Suppressor macrophage treated with lipopolysaccharide for 4 hours (primary cell): ENCODE data around the gene ZNF813.
"Not testable (repeated sequence)": the region's sequence is repeated elsewhere in the genome, so short reads cannot be mapped to it uniquely, and the experiment has no call there.

ENCODE experiments used
- DNase-seq: peaks from one replicate; pipeline ENCODE4 v3.0.0-alpha.2; 2020

ZNF813 gene

GRCh38 chr19:53467485-53468262 is at the start of gene ZNF813:
Gene ZNF813 (plus strand): TSS chr19:53467733. CDS start chr19:53483823, 16,090 bp downstream.
- DNase-seq: peak; percentile 96

DNA sequence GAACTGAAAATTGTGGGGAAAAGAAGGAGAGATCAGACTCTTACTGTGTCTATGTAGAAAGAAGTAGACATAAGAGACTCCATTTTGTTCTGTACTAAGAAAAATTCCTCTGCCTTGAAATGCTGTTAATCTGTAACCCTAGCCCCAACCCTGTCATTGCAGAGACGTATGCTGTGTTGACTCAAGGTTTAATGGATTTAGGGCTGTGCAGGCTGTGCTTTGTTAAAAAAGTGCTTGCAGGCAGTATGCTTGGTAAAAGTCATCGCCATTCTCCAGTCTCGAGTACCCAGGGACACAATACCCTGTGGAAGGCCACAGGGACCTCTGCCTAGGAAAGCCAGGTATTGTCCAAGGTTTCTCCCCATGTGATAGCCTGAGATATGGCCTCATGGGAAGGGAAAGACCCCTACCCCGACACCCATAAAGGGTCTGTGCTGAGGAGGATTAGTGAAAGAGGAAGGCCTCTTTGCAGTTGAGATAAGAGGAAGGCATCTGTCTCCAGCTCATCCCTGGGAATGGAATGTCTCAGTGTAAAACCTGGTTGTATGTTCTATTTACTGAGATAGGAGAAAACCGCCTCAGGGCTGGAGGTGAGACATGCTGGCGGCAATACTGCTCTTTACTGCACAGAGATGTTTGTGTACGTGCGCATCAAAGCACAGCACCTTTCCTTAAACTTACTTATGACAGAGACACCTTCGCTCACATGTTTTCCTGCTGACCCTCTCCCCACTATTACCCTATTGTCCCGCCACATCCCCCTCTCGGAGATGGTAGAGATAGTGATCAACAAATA is 46.8 kb upstream of the ZNF813 start:
- not testable (repeated sequence) for DNase-seq

DNA sequence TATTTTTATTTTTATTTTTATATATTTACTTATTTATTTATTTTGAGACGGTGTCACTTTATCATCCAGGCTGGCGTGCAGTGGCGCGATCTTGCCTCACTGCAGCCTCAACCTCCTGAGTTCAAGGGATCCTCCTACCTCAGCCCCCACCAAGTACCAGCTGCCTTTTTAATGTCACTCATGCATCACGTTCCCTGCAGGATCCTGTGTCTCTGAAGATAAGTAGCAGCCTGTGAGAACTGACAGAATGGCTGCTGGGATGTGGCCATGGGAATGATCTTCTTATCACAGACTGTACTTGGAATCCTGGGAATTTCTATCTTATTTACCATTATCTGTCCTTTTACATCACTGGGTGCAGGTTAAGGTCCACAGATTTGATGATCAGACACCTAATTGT is 45.0 kb upstream of the ZNF813 start:
- DNase-seq: no peak

GRCh38 chr19:53423074-53423473 is 44.5 kb upstream of the ZNF813 start:
- DNase-seq: not testable (repeated sequence)

- not testable (repeated sequence) for DNase-seq
Measured at GRCh38 chr19:53423680-53424079, 43.9 kb upstream of the ZNF813 start.

GRCh38 chr19:53424968-53425597 is 42.5 kb upstream of the ZNF813 start:
- peak; percentile 79 for DNase-seq

DNA sequence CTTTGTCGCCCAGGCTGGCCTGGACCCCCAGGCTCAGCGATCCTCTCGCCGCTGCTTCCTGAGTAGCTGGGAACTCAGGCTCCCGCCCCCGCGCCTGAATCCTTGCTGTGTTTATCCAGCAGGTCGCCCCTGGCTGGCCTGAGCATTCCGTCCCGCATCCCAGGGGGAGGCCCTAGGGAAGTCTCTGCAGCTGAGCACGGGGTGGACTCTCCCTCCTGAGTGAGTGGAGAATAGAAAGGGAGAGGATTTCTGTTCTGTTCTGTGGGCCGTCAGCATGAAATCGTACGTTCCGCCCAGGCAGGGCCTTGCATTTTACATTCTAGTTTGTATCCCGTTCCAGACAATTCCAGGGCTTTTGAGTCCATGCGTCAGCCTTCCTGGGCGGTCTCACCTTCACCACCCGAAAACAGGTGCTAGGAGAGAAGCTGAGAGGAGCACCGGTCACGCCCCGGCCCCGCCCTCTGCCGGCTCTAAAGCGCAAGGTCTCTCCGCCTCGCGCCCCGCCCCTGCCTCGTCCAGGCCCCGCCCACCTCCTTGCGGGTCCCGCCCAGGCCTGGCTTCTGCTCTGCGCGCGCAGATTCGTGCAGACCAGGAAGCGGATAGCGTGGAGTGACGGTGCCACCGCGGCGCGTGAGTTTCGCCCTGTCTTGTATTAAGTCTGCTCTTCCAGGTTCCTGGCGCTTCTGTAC is 36.0 kb upstream of the ZNF813 start, which contains the start of gene ZNF761:
Gene ZNF761 (plus strand): TSS at position 586 of the 689 bp plus-strand sequence. CDS start 15,285 bp downstream, outside the sequence.
- DNase-seq: peak; percentile 98

DNA sequence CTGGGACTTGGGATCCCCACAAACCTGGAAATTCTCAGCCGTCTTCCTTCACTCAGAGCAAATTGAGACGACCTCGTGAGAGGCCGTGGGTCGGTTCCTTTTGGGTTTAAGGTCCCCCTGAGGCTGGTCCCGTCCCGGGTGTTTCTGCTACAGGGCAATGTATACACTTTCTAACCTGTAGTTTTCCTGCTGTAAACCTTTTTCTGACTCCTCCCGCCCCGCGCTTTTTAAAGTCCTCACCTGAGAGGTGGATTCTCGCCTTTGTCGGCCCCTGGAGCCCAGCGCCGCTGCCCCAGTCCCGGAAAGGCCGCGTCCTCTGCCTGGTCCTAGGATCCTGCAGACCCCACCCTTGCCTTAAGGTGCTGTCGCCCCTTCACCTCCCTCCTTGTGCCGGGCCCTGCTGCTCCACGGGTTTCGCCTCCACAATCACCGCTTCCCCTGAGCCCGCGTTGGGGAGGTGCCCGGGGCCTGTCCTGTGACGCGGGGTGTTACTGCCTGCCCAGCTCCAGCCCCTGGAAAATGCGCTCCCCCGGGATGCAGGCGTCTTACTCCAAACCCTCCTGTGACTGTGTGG is 35.4 kb upstream of the ZNF813 start:
- peak; percentile 29 for DNase-seq

DNA sequence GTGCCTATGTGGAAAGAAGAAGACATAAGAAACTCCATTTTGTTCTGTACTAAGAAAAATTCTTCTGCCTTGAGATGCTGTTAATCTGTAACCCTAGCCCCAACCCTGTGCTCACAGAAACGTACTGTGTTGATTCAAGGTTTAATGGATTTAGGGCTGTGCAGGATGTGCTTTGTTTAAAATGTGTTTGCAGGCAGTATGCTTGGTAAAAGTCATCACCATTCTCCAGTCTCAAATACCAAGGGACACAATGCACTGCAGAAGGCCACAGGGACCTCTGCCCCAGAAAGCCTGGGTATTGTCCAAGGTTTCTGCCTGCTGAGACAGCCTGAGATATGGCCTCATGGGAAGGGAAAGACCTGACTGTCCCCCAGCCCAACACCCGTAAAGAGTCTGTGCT is 23.7 kb upstream of the ZNF813 start:
- DNase-seq: not testable (repeated sequence)

DNA sequence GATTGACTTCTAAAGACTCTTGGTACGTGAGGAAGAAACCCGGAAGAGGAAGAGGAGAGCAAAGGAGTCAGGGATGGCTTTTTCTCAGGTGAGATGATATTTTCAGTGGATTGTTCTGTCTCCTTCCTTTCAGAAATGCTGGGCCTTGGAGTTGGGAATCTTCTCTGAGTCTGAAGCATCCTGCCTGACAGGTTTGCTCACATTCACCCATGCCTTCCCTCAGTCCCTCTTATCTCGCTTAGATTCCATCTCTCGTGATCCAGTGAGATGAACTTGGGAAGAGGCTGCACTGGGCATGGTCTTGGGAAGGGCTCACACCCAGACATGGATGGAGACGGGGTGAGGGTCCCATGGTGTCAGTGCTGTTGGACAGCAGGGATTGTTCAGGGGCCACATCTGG is 20.3 kb upstream of the ZNF813 start:
- DNase-seq: not testable (repeated sequence)

DNA sequence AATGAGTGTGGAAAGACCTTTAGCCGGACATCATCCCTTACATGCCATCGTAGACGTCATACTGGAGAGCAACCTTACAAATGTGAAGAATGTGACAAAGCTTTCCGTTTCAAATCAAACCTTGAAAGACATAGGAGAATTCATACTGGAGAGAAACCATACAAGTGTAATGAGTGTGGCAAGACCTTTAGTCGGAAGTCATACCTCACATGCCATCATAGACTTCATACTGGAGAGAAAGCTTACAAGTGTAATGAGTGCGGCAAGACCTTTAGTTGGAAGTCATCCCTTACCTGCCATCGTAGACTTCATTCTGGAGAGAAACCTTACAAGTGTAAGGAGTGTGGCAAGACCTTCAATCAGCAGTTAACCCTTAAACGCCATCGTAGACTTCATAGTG is 11.7 kb upstream of the ZNF813 start:
- no peak for DNase-seq

- not testable (repeated sequence) for DNase-seq
Measured at GRCh38 chr19:53460131-53460721, 7.3 kb upstream of the ZNF813 start.

- no peak for DNase-seq
Measured at GRCh38 chr19:53461866-53462265, 5.7 kb upstream of the ZNF813 start.

GRCh38 chr19:53462861-53463260 is 4.7 kb upstream of the ZNF813 start:
- no peak for DNase-seq

DNA sequence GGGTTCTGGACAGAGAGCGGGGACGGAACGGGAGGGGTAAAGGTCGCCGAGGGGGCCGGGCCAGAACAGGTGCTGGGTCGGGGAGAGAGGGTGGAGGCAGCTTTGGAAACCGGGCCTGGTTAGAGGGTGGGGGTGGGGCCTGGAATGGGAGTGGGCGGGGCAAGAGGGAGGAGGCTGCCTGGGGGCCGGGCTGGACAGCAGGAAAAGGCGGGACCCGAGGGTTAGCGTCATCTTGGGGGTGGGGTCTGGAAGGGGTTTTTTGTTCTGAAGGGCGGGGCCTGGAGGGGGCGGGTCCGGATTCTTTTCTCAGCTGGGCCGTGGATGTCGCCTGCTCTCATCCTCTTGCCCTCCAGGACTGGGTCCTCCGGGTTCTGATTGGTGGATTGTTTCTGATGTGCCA is 4.3 kb upstream of the ZNF813 start:
- peak; percentile 10 for DNase-seq

GRCh38 chr19:53466726-53467484 is 628 bp upstream of the ZNF813 start:
- no peak for DNase-seq

- DNase-seq: not testable (repeated sequence)
Measured at GRCh38 chr19:53468628-53469027, 1.1 kb downstream of the ZNF813 start.

GRCh38 chr19:53471916-53472315 is 4.4 kb downstream of the ZNF813 start:
- no peak for DNase-seq

DNA sequence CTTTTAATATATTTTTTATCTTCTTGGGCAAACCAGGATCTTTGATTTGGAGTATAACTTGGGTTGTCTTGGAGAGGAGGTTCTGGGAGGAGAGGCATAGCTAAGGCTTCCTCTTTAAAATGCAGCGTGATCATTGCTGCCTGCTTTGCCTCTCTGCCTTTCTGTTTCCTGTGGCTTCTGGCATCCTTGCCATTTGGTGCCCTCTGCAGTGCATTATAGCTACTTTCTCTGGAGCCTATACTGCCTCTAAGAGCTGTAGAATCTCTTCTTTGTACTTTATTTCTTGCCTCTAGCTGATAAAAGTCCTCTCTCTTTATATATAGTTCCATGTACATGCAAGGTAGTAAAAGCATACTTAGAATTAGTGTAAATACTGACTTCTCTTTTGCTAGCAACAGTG is 7.3 kb downstream of the ZNF813 start:
- not testable (repeated sequence) for DNase-seq

- not testable (repeated sequence) for DNase-seq
Measured at GRCh38 chr19:53475470-53475869, 7.9 kb downstream of the ZNF813 start.

DNA sequence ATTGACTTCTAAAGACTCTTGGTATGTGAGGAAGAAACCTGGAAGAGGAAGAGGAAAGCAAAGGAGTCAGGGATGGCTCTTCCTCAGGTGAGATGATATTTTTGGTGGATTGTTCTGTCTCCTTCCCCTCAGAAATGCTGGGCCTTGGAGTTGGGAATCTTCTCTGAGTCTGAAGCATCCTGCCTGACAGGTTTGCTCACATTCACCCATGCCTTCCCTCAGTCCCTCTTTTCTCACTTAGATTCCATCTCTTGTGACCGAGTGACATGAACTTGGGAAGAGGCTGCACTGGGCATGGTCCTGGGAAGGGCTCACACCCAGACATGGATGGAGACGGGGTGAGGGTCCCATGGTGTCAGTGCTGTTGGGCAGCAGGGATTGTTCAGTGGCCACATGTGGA is 16.2 kb downstream of the ZNF813 start:
- not testable (repeated sequence) for DNase-seq
